ENCODE measurements around the gene NUDC.
"Not testable (repeated sequence)": the region's sequence is repeated elsewhere in the genome, so short reads cannot be mapped to it uniquely, and the experiment has no call there.

The NUDC gene

GRCh38 chr1:26951821-26952497, 30.4 kb downstream of the NUDC start:
- no peak for DNase-seq

GRCh38 chr1:26953374-26953773, 31.8 kb downstream of the NUDC start:
- DNase-seq, result no peak

GRCh38 chr1:26956321-26956720, 34.8 kb downstream of the NUDC start:
- DNase-seq, result no peak

GRCh38 chr1:26957306-26957705, 35.8 kb downstream of the NUDC start:
- DNase-seq, result no peak

- DNase-seq, result no peak
Measured at GRCh38 chr1:26959270-26959669, 37.7 kb downstream of the NUDC start.

GRCh38 chr1:26959722-26960624, 38.4 kb downstream of the NUDC start, which contains the start of gene KDF1:
Gene KDF1 (minus strand): TSS chr1:26960468. CDS start chr1:26952380, 8,088 bp downstream.
- peak; percentile 19 to 53 (median 33) for DNase-seq

GRCh38 chr1:26960625-26960966, 39.1 kb downstream of the NUDC start:
- DNase-seq, result no peak

GRCh38 chr1:26961826-26962225, 40.3 kb downstream of the NUDC start:
- no peak for DNase-seq

GRCh38 chr1:26965213-26965612, 43.7 kb downstream of the NUDC start:
- no peak for DNase-seq

- DNase-seq, result no peak
Measured at GRCh38 chr1:26965628-26966027, 44.1 kb downstream of the NUDC start.

GRCh38 chr1:26970810-26971209, 49.3 kb downstream of the NUDC start:
- no peak for DNase-seq

- no peak for DNase-seq
Measured at GRCh38 chr1:26971590-26971989, 50.0 kb downstream of the NUDC start.

GRCh38 chr1:26972390-26972789, 50.8 kb downstream of the NUDC start:
- no peak for DNase-seq

- no peak for DNase-seq
Measured at GRCh38 chr1:26972821-26973220, 51.3 kb downstream of the NUDC start.

- no peak for DNase-seq
Measured at GRCh38 chr1:26976621-26977510, 55.3 kb downstream of the NUDC start.

- no peak for DNase-seq
Measured at GRCh38 chr1:26978901-26979300, 57.4 kb downstream of the NUDC start.

- no peak for DNase-seq
Measured at GRCh38 chr1:26981146-26981846, 59.8 kb downstream of the NUDC start.

- no peak for DNase-seq
Measured at GRCh38 chr1:26983863-26984262, 62.3 kb downstream of the NUDC start.

GRCh38 chr1:26984291-26984690, 62.7 kb downstream of the NUDC start:
- DNase-seq, result no peak

GRCh38 chr1:26986658-26987057, 65.1 kb downstream of the NUDC start:
- DNase-seq, result no peak

- DNase-seq, result not testable (repeated sequence)
Measured at GRCh38 chr1:26989403-26990109, 68.0 kb downstream of the NUDC start.

Measured in T-helper 2 cell (primary cell).